CD8-positive, alpha-beta memory T cell (primary cell): Measurements from ENCODE around the gene CRK. TPM values are rescaled to one million over a fixed set of nuclear protein-coding genes. Genes with fewer than 3 reads are reported as not detected.

Source experiments
- CTCF ChIA-PET: fragments of 350-600 bp; sonication (Branson Sonifier 250); formaldehyde crosslinking; loops from one replicate; lab custom pipeline; 2021; ENCODE audit warnings: antibody characterized with exemption; lab: Charles Lee
- POLR2A ChIA-PET: fragments of 350-600 bp; sonication (Branson Sonifier 250); formaldehyde crosslinking; loops from one replicate; lab custom pipeline; 2021; ENCODE audit warnings: antibody characterized with exemption; lab: Charles Lee
- DNase-seq, 5 donors: peaks; one replicate each; pipeline versions ENCODE4 v3.0.0 to v3.0.0-alpha.2; 2020 to 2022; ENCODE audit warnings: mixed read lengths in 1 of 5
- H3K27ac ChIP-seq: one replicate; pipeline ENCODE4 v1.7.0; 2013; ENCODE audit warnings: low read depth, mild to moderate bottlenecking, low read length, moderate library complexity
- H3K27me3 ChIP-seq: 2 replicates; pipeline ENCODE4 v1.7.0; 2013; ENCODE audit warnings: low read length, mild to moderate bottlenecking; ENCODE audit not compliant: insufficient read depth, poor library complexity, severe bottlenecking
- H3K36me3 ChIP-seq: 2 replicates; pipeline ENCODE4 v1.7.0; 2013; ENCODE audit warnings: mild to moderate bottlenecking, low read length, moderate library complexity; ENCODE audit not compliant: insufficient read depth
- H3K4me1 ChIP-seq: 2 replicates; pipeline ENCODE4 v1.7.0; 2013; ENCODE audit warnings: mild to moderate bottlenecking, low read length, moderate library complexity; ENCODE audit not compliant: insufficient read depth
- H3K4me3 ChIP-seq: 2 replicates; pipeline ENCODE4 v1.7.0; 2013; ENCODE audit warnings: mild to moderate bottlenecking, low read length
- H3K9me3 ChIP-seq: 2 replicates; pipeline ENCODE4 v1.7.0; 2013; ENCODE audit warnings: mild to moderate bottlenecking, low read length
- H3K27ac Mint-ChIP-seq, 8 donors: one replicate each; pipeline ENCODE4 v1.8.0; 2020 to 2021; ENCODE audit warnings: mixed read lengths in 8 of 8, mild to moderate bottlenecking in 6 of 8, inconsistent platforms in 3 of 8, moderate library complexity in 3 of 8
- H3K27me3 Mint-ChIP-seq, 2 donors: one replicate each; pipeline ENCODE4 v1.8.0; 2020 to 2021; ENCODE audit warnings: mixed read lengths in 2 of 2, mild to moderate bottlenecking in 1 of 2, moderate library complexity in 1 of 2
- H3K36me3 Mint-ChIP-seq, 3 donors: one replicate each; pipeline ENCODE4 v1.8.0; 2020 to 2021; ENCODE audit warnings: mixed read lengths in 3 of 3, inconsistent platforms in 1 of 3, mild to moderate bottlenecking in 1 of 3
- H3K4me1 Mint-ChIP-seq, 3 donors: one replicate each; pipeline ENCODE4 v1.8.0; 2020 to 2021; ENCODE audit warnings: mixed read lengths in 3 of 3, inconsistent platforms in 1 of 3, mild to moderate bottlenecking in 1 of 3
- H3K4me3 Mint-ChIP-seq, 7 donors: one replicate each; pipeline ENCODE4 v1.8.0; 2020 to 2021; ENCODE audit warnings: mixed read lengths in 7 of 7, mild to moderate bottlenecking in 6 of 7, moderate library complexity in 4 of 7, inconsistent platforms in 2 of 7
- H3K9me3 Mint-ChIP-seq, 5 donors: one replicate each; pipeline ENCODE4 v1.8.0; 2020 to 2022; ENCODE audit warnings: mixed read lengths in 5 of 5, mild to moderate bottlenecking in 3 of 5, moderate library complexity in 2 of 5, inconsistent platforms in 1 of 5
- polyA plus RNA-seq: library from polyadenylated mRNA; unstranded; fragments of 300-500 nt; fragmentation: Illumina TruSeq; gene quantifications from one replicate; pipeline ENCODE4 v1.2.3, GENCODE V29; 2021
- total RNA-seq, 2 experiments: library from RNA; stranded (reverse); gene quantifications; one replicate each; pipeline ENCODE4 v1.2.3, GENCODE V29; 2021

The CRK gene
- total and polyA plus RNA-seq, 3 experiments from 2014 or later = 24.6 to 28.8 (median 25.3) TPM

- H3K36me3 Mint-ChIP-seq = peaks cover 0 to 13% (median 3%) of the 10 kb centered on the region in 3 donors
- peaks cover 37% of the 10 kb centered on the region for H3K4me1 ChIP-seq
- H3K36me3 ChIP-seq = peaks cover 2% of the 10 kb centered on the region
- H3K27me3 Mint-ChIP-seq = peaks cover 0 to 1% of the 10 kb centered on the region in 2 donors
- H3K4me3 ChIP-seq = peak overlapping the region; percentile 56
- peak overlapping the region; percentile 62 to 88 (median 80) for H3K27ac Mint-ChIP-seq
- peaks cover 18 to 44% (median 25%) of the 10 kb centered on the region in 3 donors for H3K4me1 Mint-ChIP-seq
- peak overlapping the region; percentile 24 for H3K27ac ChIP-seq
- ChIA-PET CTCF (interaction anchor here (1.4 kb wide), 1 partner anchor 24 kb away, joined by 4 read pairs; no protein-coding TSS in a partner anchor), POLR2A (no interaction called here)
- no peaks in the 10 kb centered on the region for H3K27me3 ChIP-seq
- H3K9me3 Mint-ChIP-seq = no peaks in the 10 kb centered on the region
- peak overlapping the region; percentile 51 to 92 (median 77) for H3K4me3 Mint-ChIP-seq
- no peaks in the 10 kb centered on the region for H3K9me3 ChIP-seq
- peak; percentile 47 to 75 (median 51) for DNase-seq
Observed at GRCh38 chr17:1490643-1491442, 34.8 kb upstream of the CRK start.

DNA sequence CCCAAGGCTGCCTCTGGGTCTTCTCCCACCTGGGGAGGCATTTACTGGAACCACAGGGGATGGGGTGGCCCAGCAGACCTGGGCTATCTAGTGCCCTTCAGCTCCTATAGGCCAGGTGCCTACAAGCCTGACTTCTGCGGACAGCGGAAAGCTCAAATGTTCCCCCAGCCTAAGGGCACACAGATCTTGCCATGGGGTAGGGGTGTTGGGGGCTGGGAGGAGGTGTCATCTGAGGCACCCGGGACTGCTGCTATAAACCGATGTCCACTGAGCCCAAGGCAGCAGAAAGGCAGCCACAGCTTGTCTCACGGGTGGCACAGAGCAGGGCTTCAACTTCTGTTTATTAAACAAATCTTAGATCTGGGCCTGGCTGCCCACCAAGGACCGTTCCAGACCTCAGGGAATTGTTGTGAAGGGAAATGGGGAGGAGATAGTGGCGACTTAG lies 32.8 kb upstream of the CRK start:
- H3K4me1 Mint-ChIP-seq = peaks cover 21 to 56% (median 25%) of the 10 kb centered on the region in 3 donors
- ChIA-PET POLR2A (interaction anchor here (0.9 to 2.2 kb wide), 3 partner anchors 17 to 291 kb away, joined by 3 to 17 read pairs (median 3); partner anchors contain the start of gene INPP5K), CTCF (interaction anchor here (0.8 to 1.8 kb wide), 3 partner anchors 16 to 123 kb away, joined by 3 to 7 read pairs (median 3); no protein-coding TSS in a partner anchor)
- H3K27ac Mint-ChIP-seq = peak overlapping the region in 7 of 8 donors; percentile 26 to 88 (median 62)
- peak overlapping the region; percentile 47 for H3K27ac ChIP-seq
- peak overlapping the region; percentile 71 to 89 (median 82) for H3K4me3 Mint-ChIP-seq
- H3K27me3 ChIP-seq = no peaks in the 10 kb centered on the region
- H3K4me3 ChIP-seq = no peak overlapping the region
- no peaks in the 10 kb centered on the region for H3K9me3 ChIP-seq
- H3K36me3 Mint-ChIP-seq = peaks cover 0 to 6% (median 0%) of the 10 kb centered on the region in 3 donors
- DNase-seq = no peak
- peaks cover 42% of the 10 kb centered on the region for H3K4me1 ChIP-seq
- no peaks in the 10 kb centered on the region for H3K9me3 Mint-ChIP-seq
- peaks cover 0 to 1% of the 10 kb centered on the region in 2 donors for H3K27me3 Mint-ChIP-seq
- H3K36me3 ChIP-seq = no peaks in the 10 kb centered on the region

DNA sequence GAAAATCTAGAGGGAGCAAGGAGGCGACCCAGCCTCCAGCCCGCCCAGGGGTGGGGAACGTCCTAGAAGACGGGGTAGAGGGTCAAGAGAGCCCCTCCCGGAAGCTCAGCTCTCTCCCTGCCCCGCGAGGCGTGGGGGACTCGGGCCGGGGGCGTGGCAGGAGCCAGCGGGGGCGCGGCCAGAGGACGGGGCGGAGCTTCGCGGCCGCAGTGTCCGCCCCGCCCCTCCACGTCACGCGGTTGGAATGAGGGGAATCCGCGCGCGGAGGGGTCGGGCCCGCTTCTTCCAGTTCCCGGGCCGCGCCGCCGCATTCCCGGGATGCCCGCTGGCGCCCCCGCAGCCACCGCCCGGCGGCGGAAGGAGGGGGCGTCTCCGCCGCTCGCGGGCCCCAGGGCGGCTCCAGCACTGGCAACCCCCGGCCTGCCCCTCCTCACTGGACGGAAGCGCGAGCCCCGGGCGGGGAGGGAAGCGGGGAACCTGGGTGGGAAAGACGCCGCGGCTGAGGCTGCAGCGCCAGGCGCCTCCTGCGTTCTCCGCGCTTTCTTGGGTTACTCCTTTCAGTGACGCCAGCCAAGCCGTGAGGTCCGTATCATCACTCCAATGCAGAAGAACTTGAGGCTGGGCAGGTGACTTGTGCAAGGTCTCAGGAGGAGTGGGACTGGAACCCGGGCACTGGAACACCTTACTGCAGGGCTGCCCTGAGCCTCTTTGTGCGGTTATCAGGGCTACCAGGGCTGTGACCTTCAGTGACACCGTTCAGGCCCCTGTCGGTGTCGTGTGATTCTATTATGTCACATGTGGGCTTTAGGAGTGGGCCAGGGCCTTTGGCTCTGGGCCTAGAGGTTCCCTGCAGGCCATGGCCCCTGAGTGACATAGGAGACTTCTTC lies 32.1 kb upstream of the CRK start:
- Mint-ChIP-seq H3K9me3 (no peaks in the 10 kb centered on the region), H3K27me3 (peaks cover 0 to 1% of the 10 kb centered on the region in 2 donors), H3K36me3 (peaks cover 0 to 10% (median 2%) of the 10 kb centered on the region in 3 donors), H3K27ac (peak overlapping the region; percentile 25 to 88 (median 74)), H3K4me1 (peaks cover 21 to 55% (median 28%) of the 10 kb centered on the region in 3 donors), H3K4me3 (peak overlapping the region; percentile 80 to 92 (median 84))
- peak overlapping the region; percentile 47 for H3K27ac ChIP-seq
- H3K36me3 ChIP-seq = no peaks in the 10 kb centered on the region
- no peaks in the 10 kb centered on the region for H3K27me3 ChIP-seq
- CTCF ChIA-PET = interaction anchor here (0.8 to 1.8 kb wide), 6 partner anchors 17 to 123 kb away, joined by 3 to 7 read pairs (median 4); partner anchors contain the start of gene INPP5K
- no peaks in the 10 kb centered on the region for H3K9me3 ChIP-seq
- peaks cover 42% of the 10 kb centered on the region for H3K4me1 ChIP-seq
- H3K4me3 ChIP-seq = peak overlapping the region; percentile 47
- peak; percentile 67 to 83 (median 76) for DNase-seq
- POLR2A ChIA-PET = interaction anchor here (0.6 to 2.2 kb wide), 7 partner anchors 16 to 196 kb away, joined by 3 to 17 read pairs (median 4); partner anchors contain the start of gene INPP5K

- H3K9me3 ChIP-seq = no peaks in the 10 kb centered on the region
- H3K27me3 Mint-ChIP-seq = peaks cover 0 to 1% of the 10 kb centered on the region in 2 donors
- no peaks in the 10 kb centered on the region for H3K36me3 ChIP-seq
- POLR2A ChIA-PET = interaction anchor here (0.6 to 2.2 kb wide), 8 partner anchors 15 to 217 kb away, joined by 3 to 17 read pairs (median 4); partner anchors contain the start of gene INPP5K
- H3K27ac Mint-ChIP-seq = peak overlapping the region; percentile 82 to 98 (median 91)
- H3K4me1 ChIP-seq = peaks cover 31% of the 10 kb centered on the region
- DNase-seq = peak; percentile 67 to 89 (median 74)
- peaks cover 0 to 13% (median 2%) of the 10 kb centered on the region in 3 donors for H3K36me3 Mint-ChIP-seq
- peak overlapping the region; percentile 39 for H3K4me3 ChIP-seq
- no peaks in the 10 kb centered on the region for H3K9me3 Mint-ChIP-seq
- no peaks in the 10 kb centered on the region for H3K27me3 ChIP-seq
- CTCF ChIA-PET = interaction anchor here (0.9 to 1.2 kb wide), 4 partner anchors 15 to 29 kb away, joined by 3 to 5 read pairs (median 4); partner anchors contain the start of gene INPP5K
- H3K4me3 Mint-ChIP-seq = peak overlapping the region; percentile 80 to 92 (median 86)
- H3K27ac ChIP-seq = peak overlapping the region; percentile 38
- peaks cover 21 to 46% (median 28%) of the 10 kb centered on the region in 3 donors for H3K4me1 Mint-ChIP-seq
Observed at GRCh38 chr17:1486802-1487695, 31.0 kb upstream of the CRK start.

GRCh38 chr17:1485423-1486376 lies 29.7 kb upstream of the CRK start:
- Histone ChIP-seq H3K27me3 (no peaks in the 10 kb centered on the region), H3K36me3 (no peaks in the 10 kb centered on the region), H3K27ac (peak overlapping the region; percentile 47), H3K9me3 (no peaks in the 10 kb centered on the region), H3K4me3 (peak overlapping the region; percentile 45), H3K4me1 (peaks cover 27% of the 10 kb centered on the region)
- peak; percentile 54 to 82 (median 63) for DNase-seq
- peaks cover 0 to 20% (median 8%) of the 10 kb centered on the region in 3 donors for H3K36me3 Mint-ChIP-seq
- peaks cover 17 to 40% (median 24%) of the 10 kb centered on the region in 3 donors for H3K4me1 Mint-ChIP-seq
- no peaks in the 10 kb centered on the region for H3K9me3 Mint-ChIP-seq
- CTCF ChIA-PET = interaction anchor here (0.9 to 1.1 kb wide), 2 partner anchors 14 to 31 kb away, joined by 3 read pairs; partner anchors contain the start of gene INPP5K
- POLR2A ChIA-PET = interaction anchor here (0.9 to 1.0 kb wide), 2 partner anchors 27 to 30 kb away, joined by 3 read pairs; partner anchors contain the start of gene INPP5K
- peak overlapping the region in 4 of 8 donors; percentile 77 to 98 (median 86) for H3K27ac Mint-ChIP-seq
- peak overlapping the region in 6 of 7 donors; percentile 76 to 92 (median 84) for H3K4me3 Mint-ChIP-seq
- H3K27me3 Mint-ChIP-seq = peaks cover 0 to 3% of the 10 kb centered on the region in 2 donors
